Spleen (tissue), 7 donors: ENCODE results near the gene SPG7.

Source experiments
- POLR2AphosphoS5 ChIP-seq, 3 donors: sonication (generic); formaldehyde crosslinking; IDR thresholded peaks; one replicate each; pipeline ENCODE4 v1.5.1; 2017; ENCODE audit warnings: antibody characterized with exemption in 3 of 3
- TF ChIP-seq, protein P1 (sequence below), 11 experiments: fragments of 200-600 bp in 7 of 11; fragments of 450-650 bp in 4 of 11; sonication (generic) in 4 of 11; IDR thresholded peaks in 8 of 11; conservative IDR thresholded peaks in 3 of 11; 1 replicate in 7 of 11; 2 replicates in 4 of 11; pipeline versions ENCODE4 v1.4.0 to v1.8.0; 2016 to 2021; ENCODE audit warnings: antibody characterized with exemption in 11 of 11, inconsistent platforms in 4 of 11, mild to moderate bottlenecking in 1 of 11
- donor health status: DM: no; HTN: no; CAD: no; lungs with moderate emphysema.
- donor health status: DM: no; HTN: no; CAD: no.
- donor health status: DM: no; HTN: no; CAD: no.

DNA sequence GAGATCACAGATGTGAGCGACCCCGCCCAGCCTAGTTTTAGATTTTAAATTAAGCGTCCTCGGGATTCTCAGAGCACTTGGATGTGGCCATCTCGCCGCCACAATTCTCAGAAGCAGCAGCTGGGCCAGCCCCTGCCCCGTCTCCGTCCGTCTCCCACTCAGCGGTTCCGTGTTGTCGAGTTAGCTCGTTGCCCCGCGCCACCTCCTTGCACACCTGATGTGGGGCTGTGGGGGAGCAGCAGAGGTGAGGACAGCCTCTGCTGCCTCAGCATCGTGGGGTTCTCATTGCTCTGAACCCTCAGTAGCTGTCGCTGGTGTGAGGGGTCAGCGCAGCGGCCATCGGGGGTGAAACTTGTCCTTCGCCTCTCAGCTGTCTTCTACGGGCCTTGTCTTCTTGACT is 44.1 kb downstream of the SPG7 start:
- peak in 1 of 3 donors; percentile 24 for TF ChIP-seq POLR2AphosphoS5 (IDR thresholded peaks at IDR 0.05)
- TF ChIP-seq, protein P1, sequence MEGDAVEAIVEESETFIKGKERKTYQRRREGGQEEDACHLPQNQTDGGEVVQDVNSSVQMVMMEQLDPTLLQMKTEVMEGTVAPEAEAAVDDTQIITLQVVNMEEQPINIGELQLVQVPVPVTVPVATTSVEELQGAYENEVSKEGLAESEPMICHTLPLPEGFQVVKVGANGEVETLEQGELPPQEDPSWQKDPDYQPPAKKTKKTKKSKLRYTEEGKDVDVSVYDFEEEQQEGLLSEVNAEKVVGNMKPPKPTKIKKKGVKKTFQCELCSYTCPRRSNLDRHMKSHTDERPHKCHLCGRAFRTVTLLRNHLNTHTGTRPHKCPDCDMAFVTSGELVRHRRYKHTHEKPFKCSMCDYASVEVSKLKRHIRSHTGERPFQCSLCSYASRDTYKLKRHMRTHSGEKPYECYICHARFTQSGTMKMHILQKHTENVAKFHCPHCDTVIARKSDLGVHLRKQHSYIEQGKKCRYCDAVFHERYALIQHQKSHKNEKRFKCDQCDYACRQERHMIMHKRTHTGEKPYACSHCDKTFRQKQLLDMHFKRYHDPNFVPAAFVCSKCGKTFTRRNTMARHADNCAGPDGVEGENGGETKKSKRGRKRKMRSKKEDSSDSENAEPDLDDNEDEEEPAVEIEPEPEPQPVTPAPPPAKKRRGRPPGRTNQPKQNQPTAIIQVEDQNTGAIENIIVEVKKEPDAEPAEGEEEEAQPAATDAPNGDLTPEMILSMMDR (IDR thresholded peaks at IDR 0.05 in 8 of 11, conservative IDR thresholded peaks at IDR 0.05 in 3 of 11) = no peak
